A375 (cell line): Measurements from ENCODE around the gene SMPD4. TPM values are rescaled to one million over a fixed set of nuclear protein-coding genes. Genes with fewer than 3 reads are reported as not detected.

Experiments
- small RNA-seq: library from RNA; depleted of rRNA; stranded (forward); fragments of <200 nt; gene quantifications from one replicate; pipeline ENCODE3, GENCODE V24; 2014
- total RNA-seq: library from RNA; depleted of rRNA; stranded (reverse); fragments of >200 nt; shearing (Covaris generic); gene quantifications from 2 replicates; pipeline ENCODE4 v1.2.3, GENCODE V29; 2014; rRNA removed

SMPD4 gene
- 23.0 and 24.3 TPM in 2 replicates for total RNA-seq

GRCh38 chr2:130181325-130181879, at the start of gene SMPD4:
TSS of gene SMPD4 (minus strand) at chr2:130181602. CDS start at chr2:130176592, 5,010 bp downstream.

GRCh38 chr2:130198343-130198742, 16.9 kb upstream of the SMPD4 start, which contains the start of gene TUBA3E:
TSS of gene TUBA3E (minus strand) at chr2:130198439. CDS start at chr2:130198360, 79 bp downstream.

GRCh38 chr2:130181880-130182682, 679 bp upstream of the SMPD4 start, which contains the start of gene MZT2B:
TSS of gene MZT2B (plus strand) at chr2:130182262. CDS start at chr2:130182283, 21 bp downstream.

GRCh38 chr2:130145006-130145414, 36.4 kb downstream of the SMPD4 start, which contains the start of gene CCDC74B:
TSS of gene CCDC74B (minus strand) at chr2:130145112. CDS start at chr2:130144996, 116 bp downstream.

GRCh38 chr2:130129120-130129829, 52.1 kb downstream of the SMPD4 start, which contains the start of gene POTEF:
TSS of gene POTEF (minus strand) at chr2:130129222. CDS start at chr2:130120515, 8,707 bp downstream.

Small RNA genes within 50 kb of the gene (small RNA-seq; reads per million reads assigned to genes)
- gene RNU6-1049P = not detected

Other genes starting within 250 kb of the SMPD4 start
- 0.05 TPM in 1 of 2 replicates, not detected in the other for gene RAB6C, start 201.9 kb downstream of the SMPD4 start, total RNA-seq
- gene POTEF, start 52.4 kb downstream of the SMPD4 start, total RNA-seq = 15.5 and 16.4 TPM in 2 replicates
- 16.5 and 21.1 TPM in 2 replicates for gene CCDC74B, start 36.5 kb downstream of the SMPD4 start, total RNA-seq
- gene MZT2B, start 660 bp upstream of the SMPD4 start, total RNA-seq = 185 and 203 TPM in 2 replicates
- gene TUBA3E, start 16.8 kb upstream of the SMPD4 start, total RNA-seq = not detected in 2 replicates
- gene IMP4, start 161.3 kb upstream of the SMPD4 start, total RNA-seq = 173 and 182 TPM in 2 replicates
- 13.9 and 16.3 TPM in 2 replicates for gene PTPN18, start 174.5 kb upstream of the SMPD4 start, total RNA-seq